Smooth muscle cell (in vitro differentiated cells): ENCODE measurements around the gene GRAMD1B. TPM values are rescaled to one million over a fixed set of nuclear protein-coding genes. Genes with fewer than 3 reads are reported as not detected.
A peak's percentile ranks its signal among the peaks of the same experiment; 100 is the strongest.
"Not testable (repeated sequence)": the region's sequence is repeated elsewhere in the genome, so short reads cannot be mapped to it uniquely, and the experiment has no call there.

ENCODE experiments used
- DNase-seq: peaks from one replicate; lab custom pipeline; 2025; ENCODE audit not compliant: unreplicated experiment; lab: John Stamatoyannopoulos, UW
- H2AFZ ChIP-seq: fragments of 200-600 bp; sonication (generic); 2 replicates; pipeline ENCODE4 v1.6.0; 2016; ENCODE audit warnings: antibody characterized with exemption, low read depth, mild to moderate bottlenecking
- H3F3A ChIP-seq: fragments of 200-600 bp; sonication (generic); 2 replicates; pipeline ENCODE4 v1.6.0; 2017; ENCODE audit warnings: antibody characterized with exemption, low read depth
- H3K27ac ChIP-seq: fragments of 200-600 bp; sonication (generic); 2 replicates; pipeline ENCODE4 v1.5.1; 2016; ENCODE audit warnings: low read depth, mild to moderate bottlenecking
- H3K27me3 ChIP-seq: fragments of 200-600 bp; sonication (generic); 2 replicates; pipeline ENCODE4 v1.6.1; 2016; ENCODE audit warnings: low read depth, mild to moderate bottlenecking
- H3K36me3 ChIP-seq: fragments of 200-600 bp; sonication (generic); 2 replicates; pipeline ENCODE4 v1.5.1; 2016; ENCODE audit warnings: low read depth
- H3K4me1 ChIP-seq: fragments of 200-600 bp; sonication (generic); 2 replicates; pipeline ENCODE4 v1.5.1; 2016; ENCODE audit warnings: low read depth
- H3K4me2 ChIP-seq: fragments of 200-600 bp; sonication (generic); 2 replicates; pipeline ENCODE4 v1.6.0; 2016; ENCODE audit warnings: mild to moderate bottlenecking
- H3K4me3 ChIP-seq: fragments of 200-600 bp; sonication (generic); 2 replicates; pipeline ENCODE4 v1.5.1; 2016; ENCODE audit warnings: mild to moderate bottlenecking
- H3K79me2 ChIP-seq: fragments of 200-600 bp; sonication (generic); 2 replicates; pipeline ENCODE4 v1.6.0; 2016; ENCODE audit warnings: low read depth, mild to moderate bottlenecking
- H3K9ac ChIP-seq: fragments of 200-600 bp; sonication (generic); 2 replicates; pipeline ENCODE4 v1.6.0; 2016; ENCODE audit warnings: low read depth
- H3K9me3 ChIP-seq: fragments of 200-600 bp; sonication (generic); replicated peaks from 2 replicates; pipeline ENCODE4 v1.5.1; 2016; ENCODE audit warnings: low read depth
- H4K20me1 ChIP-seq: fragments of 200-600 bp; sonication (generic); 2 replicates; pipeline ENCODE4 v1.6.0; 2016; ENCODE audit warnings: low read depth
- WGBS: methylation state at CpG from one replicate; pipeline ENCODE4 v1.1.7; 2016; ENCODE audit warnings: low lambda C conversion rate; 5-methylcytosine and 5-hydroxymethylcytosine counted together
- polyA plus RNA-seq: library from polyadenylated mRNA; unstranded; fragments of >200 nt; fragmentation: Nextera tagmentation; extraction: Ambion mirVana; gene quantifications from 2 replicates; pipeline ENCODE4 v1.2.1, GENCODE V29; 2016
- total RNA-seq: library from RNA; depleted of rRNA; stranded (reverse); fragments of >200 nt; gene quantifications from 2 replicates; pipeline ENCODE4 v1.2.3, GENCODE V29; 2014
- TF ChIP-seq, protein P1 (sequence below): fragments of 200-600 bp; sonication (generic); IDR thresholded peaks from 2 replicates; pipeline ENCODE4 v1.5.1; 2017; ENCODE audit warnings: borderline replicate concordance, mild to moderate bottlenecking, antibody characterized with exemption; ENCODE audit not compliant: insufficient read depth, poor library complexity, severe bottlenecking

Gene GRAMD1B
- total and polyA plus RNA-seq, 2 experiments from 2014 or later = 2.4 to 3.4 TPM

DNA sequence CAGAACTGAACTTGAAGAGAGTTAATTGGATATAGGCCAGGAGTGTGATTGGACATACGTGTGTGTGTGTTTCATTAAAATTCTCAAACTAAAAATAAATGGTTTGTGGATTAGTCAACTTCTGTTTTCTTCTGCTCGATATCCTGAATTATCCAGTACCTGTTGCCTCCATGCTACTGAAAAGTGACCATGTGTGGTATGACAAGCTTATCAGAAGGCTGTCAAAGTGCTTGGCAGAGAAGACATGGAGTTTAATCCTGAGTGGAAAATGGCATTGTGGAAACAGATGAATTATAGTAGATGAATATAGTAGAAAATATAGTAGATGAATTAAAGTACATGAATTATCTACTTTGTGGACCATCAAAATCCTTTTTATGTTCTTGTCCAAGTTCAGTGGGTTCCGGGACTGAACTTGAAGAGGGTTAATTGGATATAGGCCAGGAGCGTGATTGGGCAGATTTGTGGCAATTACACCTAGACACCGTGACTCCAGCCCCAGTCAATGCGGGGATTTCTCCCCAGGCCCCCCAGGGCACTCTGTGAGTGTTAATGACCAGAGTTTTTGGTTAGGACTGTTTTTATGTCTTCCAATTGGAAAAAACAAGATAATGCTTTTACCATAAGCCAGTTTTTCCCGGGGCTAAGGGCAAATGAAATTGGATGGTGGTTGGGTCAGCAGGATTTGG, 30.1 kb downstream of the GRAMD1B start:
- Histone ChIP-seq H3K4me1 (no peaks in the 10 kb centered on the region), H3K27ac (no peak overlapping the region), H3K9ac (no peak overlapping the region), H3K9me3 (no peaks in the 10 kb centered on the region), H3K4me3 (no peak overlapping the region), H3K36me3 (no peaks in the 10 kb centered on the region), H3K79me2 (no peaks in the 10 kb centered on the region), H3K27me3 (no peaks in the 10 kb centered on the region), H4K20me1 (no peaks in the 10 kb centered on the region), H2AFZ (no peak overlapping the region), H3K4me2 (no peak overlapping the region), H3F3A (no peaks in the 10 kb centered on the region)
- DNase-seq = no peak
- WGBS = 76% methylated on average over 7 of the region's 7 CpGs
- TF ChIP-seq, protein P1, sequence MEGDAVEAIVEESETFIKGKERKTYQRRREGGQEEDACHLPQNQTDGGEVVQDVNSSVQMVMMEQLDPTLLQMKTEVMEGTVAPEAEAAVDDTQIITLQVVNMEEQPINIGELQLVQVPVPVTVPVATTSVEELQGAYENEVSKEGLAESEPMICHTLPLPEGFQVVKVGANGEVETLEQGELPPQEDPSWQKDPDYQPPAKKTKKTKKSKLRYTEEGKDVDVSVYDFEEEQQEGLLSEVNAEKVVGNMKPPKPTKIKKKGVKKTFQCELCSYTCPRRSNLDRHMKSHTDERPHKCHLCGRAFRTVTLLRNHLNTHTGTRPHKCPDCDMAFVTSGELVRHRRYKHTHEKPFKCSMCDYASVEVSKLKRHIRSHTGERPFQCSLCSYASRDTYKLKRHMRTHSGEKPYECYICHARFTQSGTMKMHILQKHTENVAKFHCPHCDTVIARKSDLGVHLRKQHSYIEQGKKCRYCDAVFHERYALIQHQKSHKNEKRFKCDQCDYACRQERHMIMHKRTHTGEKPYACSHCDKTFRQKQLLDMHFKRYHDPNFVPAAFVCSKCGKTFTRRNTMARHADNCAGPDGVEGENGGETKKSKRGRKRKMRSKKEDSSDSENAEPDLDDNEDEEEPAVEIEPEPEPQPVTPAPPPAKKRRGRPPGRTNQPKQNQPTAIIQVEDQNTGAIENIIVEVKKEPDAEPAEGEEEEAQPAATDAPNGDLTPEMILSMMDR = no peak

DNA sequence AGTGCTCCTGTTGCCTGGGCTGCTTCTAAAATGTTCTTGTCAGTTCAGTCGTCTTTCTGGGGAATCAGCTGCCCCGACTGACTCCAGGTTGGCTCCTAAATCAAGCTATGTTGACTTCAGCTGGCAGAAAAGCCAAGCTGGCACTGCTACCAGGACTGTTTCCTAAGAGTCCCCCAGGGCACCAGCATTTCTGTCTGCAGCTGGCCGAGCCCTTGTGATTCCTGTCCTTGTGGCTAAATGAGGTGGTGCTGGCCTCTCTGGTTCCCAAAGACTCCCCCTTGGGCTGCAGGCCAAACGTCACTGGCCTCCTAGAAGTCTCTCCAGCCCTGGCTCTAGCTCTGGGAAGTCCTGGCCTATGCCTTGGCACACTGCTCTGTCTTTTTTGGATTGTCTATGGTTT, 31.1 kb downstream of the GRAMD1B start:
- H3K79me2 ChIP-seq = no peaks in the 10 kb centered on the region
- H3K27ac ChIP-seq = no peak overlapping the region
- H3K4me3 ChIP-seq = no peak overlapping the region
- TF ChIP-seq, protein P1 = no peak
- no peak for DNase-seq
- no peak overlapping the region for H3K4me2 ChIP-seq
- no peaks in the 10 kb centered on the region for H3K4me1 ChIP-seq
- no peaks in the 10 kb centered on the region for H3F3A ChIP-seq
- no peaks in the 10 kb centered on the region for H3K9me3 ChIP-seq
- H3K27me3 ChIP-seq = no peaks in the 10 kb centered on the region
- no peak overlapping the region for H3K9ac ChIP-seq
- no peaks in the 10 kb centered on the region for H3K36me3 ChIP-seq
- H2AFZ ChIP-seq = no peak overlapping the region
- 81% methylated on average over 4 of the region's 4 CpGs for WGBS
- no peaks in the 10 kb centered on the region for H4K20me1 ChIP-seq

DNA sequence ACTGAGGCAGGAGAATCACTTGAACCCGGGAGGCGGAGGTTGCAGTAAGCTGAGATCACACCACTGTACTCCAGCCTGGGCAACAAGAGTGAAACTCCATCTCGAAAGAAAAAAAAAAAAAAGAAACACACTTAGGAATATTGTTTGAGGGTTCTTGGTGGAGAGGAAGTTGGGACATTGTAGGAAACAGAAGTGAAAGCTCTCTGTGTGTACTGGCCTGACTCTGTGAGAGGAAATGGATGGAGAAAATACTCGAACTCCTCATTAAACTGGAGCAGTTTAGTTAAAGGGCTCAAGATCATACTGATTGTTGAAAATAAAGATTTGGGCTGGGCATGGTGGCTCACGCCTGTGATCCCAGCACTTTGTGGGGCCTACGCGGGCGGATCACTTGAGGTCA, 35.6 kb downstream of the GRAMD1B start:
- not testable (repeated sequence) for H3F3A ChIP-seq, H3K36me3 ChIP-seq, H3K9me3 ChIP-seq, H2AFZ ChIP-seq, H3K27me3 ChIP-seq, H3K79me2 ChIP-seq, H3K4me3 ChIP-seq, H3K9ac ChIP-seq, H4K20me1 ChIP-seq, H3K4me2 ChIP-seq, DNase-seq, H3K27ac ChIP-seq, H3K4me1 ChIP-seq
- 90% methylated on average over 8 of the region's 8 CpGs for WGBS

DNA sequence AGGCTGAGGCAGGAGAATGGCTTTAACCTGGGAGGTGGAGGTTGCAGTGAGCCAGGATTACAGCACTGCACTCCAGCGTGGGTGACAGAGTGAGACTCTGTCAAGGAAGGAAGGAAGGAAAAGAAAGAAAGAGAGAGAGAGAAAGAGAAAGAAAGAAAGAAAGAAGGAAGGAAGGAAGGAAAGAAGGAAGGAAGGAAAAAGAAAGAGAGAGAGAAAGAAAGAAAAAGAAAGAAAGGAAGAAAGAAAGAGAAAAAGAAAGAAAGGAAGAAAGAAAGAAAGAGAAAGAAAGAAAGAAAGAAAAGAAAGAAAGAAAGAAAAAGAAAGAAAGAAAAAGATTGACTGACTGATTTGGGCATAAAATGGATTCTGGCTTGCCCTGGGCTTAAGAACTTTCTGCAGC, 36.1 kb downstream of the GRAMD1B start:
- not testable (repeated sequence) for H3K9ac ChIP-seq, H3F3A ChIP-seq, H3K27me3 ChIP-seq, H3K4me1 ChIP-seq, H3K27ac ChIP-seq, H3K4me3 ChIP-seq, H3K36me3 ChIP-seq, H2AFZ ChIP-seq, H3K9me3 ChIP-seq, H3K79me2 ChIP-seq, H4K20me1 ChIP-seq, DNase-seq, H3K4me2 ChIP-seq
- 82% methylated on average over 1 of the region's 1 CpG for WGBS

DNA sequence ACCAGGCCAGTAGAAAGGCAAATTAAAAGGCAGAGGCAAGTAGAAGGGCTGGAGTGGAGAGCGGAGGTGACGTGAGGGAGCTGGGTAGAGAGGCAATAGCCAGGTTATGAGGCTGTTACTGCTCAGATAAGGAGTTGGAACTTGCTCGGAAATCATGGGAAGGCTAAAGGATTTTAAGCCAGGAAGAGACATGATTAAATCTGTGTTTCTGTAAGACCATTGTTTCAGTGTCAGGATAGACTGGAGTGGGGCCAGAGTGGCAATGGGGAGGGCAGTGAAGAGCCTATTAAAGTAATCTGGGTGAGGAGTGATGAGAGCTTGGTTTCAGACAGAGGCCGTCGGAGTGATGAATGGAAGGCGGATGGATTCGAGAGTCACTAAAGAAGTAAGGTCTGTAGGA, 39.0 kb downstream of the GRAMD1B start:
- H3K79me2 ChIP-seq = no peaks in the 10 kb centered on the region
- peaks cover 12% of the 10 kb centered on the region for H3K4me1 ChIP-seq
- H3K9ac ChIP-seq = no peak overlapping the region
- H3K27ac ChIP-seq = no peak overlapping the region
- no peak overlapping the region for H3K4me3 ChIP-seq
- H3K9me3 ChIP-seq = no peaks in the 10 kb centered on the region
- WGBS = 36% methylated on average over 7 of the region's 7 CpGs
- H4K20me1 ChIP-seq = no peaks in the 10 kb centered on the region
- no peak overlapping the region for H3K4me2 ChIP-seq
- no peaks in the 10 kb centered on the region for H3F3A ChIP-seq
- H2AFZ ChIP-seq = peak overlapping the region; percentile 31
- TF ChIP-seq, protein P1 = no peak
- no peak for DNase-seq
- no peaks in the 10 kb centered on the region for H3K36me3 ChIP-seq
- no peaks in the 10 kb centered on the region for H3K27me3 ChIP-seq
